DMS53 (cell line): ENCODE data around the gene CAMSAP3.

Source experiments
- DNase-seq: peaks from one replicate; lab custom pipeline; 2025; lab: John Stamatoyannopoulos, UW

CAMSAP3 gene

GRCh38 chr19:7611541-7612279 is 16.0 kb downstream of the CAMSAP3 start:
- no peak for DNase-seq

GRCh38 chr19:7612282-7613274 is 16.9 kb downstream of the CAMSAP3 start:
- DNase-seq, result no peak

DNA sequence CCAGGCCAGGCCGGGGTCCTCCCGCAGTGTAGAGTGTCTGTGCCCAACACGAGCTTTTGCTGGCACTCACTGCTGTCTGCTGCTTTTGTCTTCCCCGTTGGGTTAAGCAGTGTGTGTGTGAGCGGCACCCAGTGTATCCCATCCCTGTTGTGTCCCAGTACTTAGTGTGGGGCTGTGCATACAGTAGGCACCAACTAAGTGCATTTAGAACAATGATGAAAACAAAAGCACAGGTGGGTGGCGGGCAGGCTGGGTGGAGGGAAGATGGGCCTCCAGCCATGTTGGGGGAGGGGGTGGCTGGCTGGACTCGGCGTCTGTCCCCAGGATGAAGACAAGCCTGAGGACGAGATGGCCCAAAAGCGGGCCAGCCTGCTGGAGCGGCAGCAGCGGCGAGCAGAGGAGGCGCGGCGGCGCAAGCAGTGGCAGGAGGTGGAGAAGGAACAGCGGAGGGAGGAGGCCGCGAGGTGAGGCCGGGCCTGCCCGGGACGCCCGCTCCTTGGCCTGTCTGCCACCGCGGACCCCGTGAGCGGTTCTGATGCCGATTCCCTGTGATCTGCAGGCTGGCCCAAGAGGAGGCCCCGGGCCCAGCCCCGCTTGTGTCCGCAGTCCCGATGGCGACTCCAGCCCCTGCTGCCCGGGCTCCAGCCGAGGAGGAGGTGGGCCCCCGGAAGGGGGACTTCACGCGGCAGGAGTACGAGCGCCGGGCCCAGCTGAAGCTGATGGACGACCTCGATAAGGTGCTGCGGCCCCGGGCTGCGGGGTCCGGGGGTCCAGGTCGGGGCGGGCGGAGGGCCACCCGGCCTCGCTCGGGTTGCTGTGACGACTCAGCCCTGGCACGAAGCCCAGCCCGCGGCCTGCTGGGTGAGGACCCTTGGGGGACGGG is 19.4 kb downstream of the CAMSAP3 start:
- no peak for DNase-seq

DNA sequence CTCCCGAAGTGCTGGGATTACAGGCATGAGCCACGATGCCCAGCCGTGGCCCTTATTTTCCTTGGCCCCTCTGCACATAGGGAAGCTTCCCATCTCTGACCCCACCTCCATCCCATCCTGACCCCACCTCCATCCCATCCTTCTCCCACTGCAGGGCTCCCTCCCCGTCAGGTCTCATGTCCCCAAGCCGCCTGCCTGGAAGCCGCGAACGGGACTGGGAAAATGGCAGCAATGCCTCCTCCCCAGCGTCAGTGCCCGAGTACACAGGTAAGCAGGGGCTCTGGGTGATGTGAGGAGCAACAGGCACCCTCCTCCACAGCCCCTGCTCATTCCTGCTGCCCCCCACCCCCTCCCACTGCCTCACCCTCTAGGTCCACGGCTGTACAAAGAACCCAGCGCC is 21.5 kb downstream of the CAMSAP3 start:
- no peak for DNase-seq

DNA sequence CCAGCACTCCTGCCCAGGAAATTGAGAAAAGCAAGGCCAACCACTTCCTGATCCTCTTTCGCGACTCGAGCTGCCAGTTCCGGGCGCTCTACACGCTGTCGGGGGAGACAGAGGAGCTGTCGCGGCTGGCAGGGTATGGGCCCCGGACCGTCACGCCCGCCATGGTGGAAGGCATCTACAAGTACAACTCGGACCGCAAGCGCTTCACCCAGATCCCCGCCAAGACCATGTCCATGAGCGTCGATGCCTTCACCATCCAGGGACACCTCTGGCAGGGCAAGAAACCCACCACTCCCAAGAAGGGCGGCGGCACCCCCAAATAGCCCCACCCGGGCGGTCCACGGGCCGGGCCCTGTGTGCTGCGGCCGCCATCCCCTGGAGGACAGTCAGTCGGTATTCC is 22.1 kb downstream of the CAMSAP3 start:
- DNase-seq, result no peak

- peak; percentile 55 for DNase-seq
These were observed 22.7 kb downstream of the CAMSAP3 start for GRCh38 chr19:7618348-7618747.

- DNase-seq, result peak; percentile 78
These were observed 23.3 kb downstream of the CAMSAP3 start for GRCh38 chr19:7618771-7619510.

- DNase-seq, result peak; percentile 75
These were observed 24.2 kb downstream of the CAMSAP3 start for GRCh38 chr19:7619671-7620441.

- DNase-seq, result no peak
These were observed 25.1 kb downstream of the CAMSAP3 start for GRCh38 chr19:7620442-7621412.

- peak; percentile 32 for DNase-seq
These were observed 27.4 kb downstream of the CAMSAP3 start for GRCh38 chr19:7622933-7623685.

DNA sequence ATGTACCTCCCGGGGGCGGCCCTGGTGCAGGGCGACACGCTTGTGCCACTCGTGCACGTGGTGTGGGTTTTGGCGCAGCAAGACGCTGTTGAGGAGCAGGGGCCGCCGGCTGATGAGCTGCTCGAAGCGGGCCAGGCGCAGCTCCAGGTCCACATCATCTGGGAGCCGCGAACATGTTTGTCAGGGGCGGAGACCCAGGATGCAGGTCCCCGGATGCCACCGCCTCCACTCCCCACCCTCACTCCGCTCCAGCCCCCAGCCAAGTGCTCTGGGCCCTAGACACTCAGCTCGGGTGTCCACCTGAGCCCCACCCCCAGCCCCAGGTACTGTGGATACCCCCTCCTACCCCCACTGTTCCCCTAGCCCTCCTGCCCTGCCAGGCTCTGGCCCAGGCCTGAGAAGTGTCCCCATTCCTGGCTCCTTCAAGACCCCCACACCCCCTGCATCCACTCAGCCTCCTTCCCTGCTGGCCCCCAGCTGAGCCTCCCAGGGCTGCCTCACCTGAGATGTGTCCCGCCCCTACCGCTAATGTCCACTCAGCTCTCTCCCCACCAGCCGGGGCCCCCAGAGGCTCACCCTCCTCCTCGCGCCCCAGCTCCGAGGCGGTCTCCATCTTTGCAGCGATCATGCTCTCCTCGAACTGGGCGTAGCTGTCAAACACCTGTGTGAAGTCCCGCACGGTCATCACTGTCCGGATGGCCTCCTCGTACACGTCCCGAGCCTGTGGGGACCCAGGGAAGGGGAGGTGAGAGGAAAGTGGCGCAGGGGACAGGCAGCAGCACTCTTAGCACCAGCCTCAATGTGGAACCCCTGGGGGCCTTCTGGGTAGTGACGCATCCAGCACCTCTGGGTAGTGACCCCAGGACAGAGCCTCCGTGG is 28.3 kb downstream of the CAMSAP3 start:
- no peak for DNase-seq

DNA sequence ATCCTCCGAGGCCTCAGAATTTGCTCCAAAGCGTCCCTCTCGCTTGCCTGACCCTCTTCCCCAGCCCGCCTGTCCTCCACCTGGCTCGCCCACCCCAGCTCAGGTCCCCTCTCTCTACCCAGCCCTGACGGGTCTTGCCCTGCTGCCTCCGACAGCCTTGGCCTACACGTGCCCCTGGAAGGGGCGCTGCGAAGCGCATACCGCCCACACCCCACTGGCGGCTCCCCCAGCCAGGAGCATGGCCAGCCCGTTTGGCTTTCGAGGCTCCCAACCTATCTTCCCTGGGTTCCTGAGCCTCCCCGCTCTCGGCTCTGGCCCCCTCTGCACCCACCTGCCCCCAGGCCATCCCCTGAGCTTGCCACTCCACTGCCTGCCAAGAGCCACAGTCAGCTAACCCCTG is 29.1 kb downstream of the CAMSAP3 start:
- no peak for DNase-seq

DNA sequence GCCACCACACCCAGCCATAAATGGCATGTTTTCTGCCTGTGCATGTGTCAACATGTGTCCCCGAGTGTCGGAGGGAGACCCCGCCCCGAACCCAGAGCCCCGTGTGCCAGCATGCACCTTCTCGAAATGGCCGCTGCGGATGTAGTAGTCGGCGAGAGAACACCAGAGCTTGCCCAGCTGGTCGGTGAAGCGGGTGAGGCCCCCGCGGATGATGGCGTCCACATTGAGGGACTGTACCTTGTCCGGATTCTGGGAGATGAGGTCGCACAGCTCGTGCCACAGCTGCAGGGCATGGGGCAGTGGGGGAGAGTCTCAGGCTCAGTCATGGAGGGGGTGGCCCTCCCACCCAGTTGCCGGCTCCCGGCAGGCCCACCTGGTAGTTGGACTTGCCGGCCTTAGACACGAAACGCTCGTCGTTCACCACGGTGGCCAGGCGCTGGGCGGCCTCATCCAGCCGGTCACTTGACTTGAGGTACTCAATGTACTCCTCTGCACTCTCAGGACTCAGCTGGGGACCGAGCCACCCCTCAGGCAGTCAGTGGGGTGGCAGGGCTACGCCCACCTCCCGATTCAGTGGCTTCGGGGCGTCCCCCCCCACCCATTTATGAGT is 30.2 kb downstream of the CAMSAP3 start:
- DNase-seq, result no peak

DNA sequence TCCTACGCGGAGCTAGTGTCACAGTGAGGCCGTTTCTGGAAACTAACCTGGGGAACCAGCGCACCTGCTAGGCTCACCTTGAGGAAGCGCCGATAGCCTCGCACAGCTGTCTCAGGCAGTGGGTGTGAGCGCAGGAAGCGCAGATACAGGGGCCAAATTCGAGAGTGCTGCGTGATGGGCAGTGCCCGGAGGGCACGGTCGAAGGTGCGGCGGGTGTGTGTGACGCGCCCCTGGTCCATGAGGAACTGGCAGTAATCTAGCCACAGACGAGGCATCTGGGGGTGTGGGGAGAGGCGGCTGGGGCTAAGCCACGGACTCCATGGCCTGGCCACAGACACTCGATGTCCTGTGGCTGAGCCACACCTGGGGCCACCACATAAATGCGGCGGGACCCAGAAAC is 31.5 kb downstream of the CAMSAP3 start:
- no peak for DNase-seq

DNA sequence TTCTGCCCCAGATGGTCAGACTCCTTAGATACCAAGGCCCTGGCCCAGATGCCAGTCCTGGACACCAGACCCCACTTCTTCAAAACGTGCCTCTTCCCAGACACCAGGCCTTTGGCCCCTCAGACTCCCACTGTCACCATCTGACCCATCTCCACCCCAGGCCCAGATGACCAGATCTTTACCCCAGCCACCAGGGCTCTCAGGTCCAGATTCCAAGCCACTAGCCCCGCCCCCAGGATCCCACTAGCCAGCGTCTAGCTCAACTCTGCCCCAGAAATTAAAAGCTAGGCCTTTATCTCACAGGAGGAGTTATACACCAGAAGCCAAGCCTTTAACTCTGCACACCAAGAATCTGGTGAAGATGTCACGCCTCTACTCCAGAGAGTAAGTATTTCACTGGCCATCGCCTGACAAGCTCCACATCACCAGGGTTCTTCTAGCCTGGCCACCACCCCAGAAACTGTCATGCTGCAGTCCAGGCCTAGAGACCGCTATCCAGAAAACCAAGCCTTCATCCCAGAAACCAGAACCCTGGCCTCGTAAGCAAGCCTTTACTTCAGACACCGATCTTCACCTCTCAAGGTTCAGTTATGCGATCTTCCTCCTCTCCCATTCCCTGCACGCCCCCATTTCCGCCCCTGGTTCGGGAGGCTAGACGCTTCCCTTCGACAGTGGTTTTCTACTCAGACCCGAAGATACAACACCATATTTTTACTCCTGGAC is 33.1 kb downstream of the CAMSAP3 start:
- DNase-seq, result no peak

DNA sequence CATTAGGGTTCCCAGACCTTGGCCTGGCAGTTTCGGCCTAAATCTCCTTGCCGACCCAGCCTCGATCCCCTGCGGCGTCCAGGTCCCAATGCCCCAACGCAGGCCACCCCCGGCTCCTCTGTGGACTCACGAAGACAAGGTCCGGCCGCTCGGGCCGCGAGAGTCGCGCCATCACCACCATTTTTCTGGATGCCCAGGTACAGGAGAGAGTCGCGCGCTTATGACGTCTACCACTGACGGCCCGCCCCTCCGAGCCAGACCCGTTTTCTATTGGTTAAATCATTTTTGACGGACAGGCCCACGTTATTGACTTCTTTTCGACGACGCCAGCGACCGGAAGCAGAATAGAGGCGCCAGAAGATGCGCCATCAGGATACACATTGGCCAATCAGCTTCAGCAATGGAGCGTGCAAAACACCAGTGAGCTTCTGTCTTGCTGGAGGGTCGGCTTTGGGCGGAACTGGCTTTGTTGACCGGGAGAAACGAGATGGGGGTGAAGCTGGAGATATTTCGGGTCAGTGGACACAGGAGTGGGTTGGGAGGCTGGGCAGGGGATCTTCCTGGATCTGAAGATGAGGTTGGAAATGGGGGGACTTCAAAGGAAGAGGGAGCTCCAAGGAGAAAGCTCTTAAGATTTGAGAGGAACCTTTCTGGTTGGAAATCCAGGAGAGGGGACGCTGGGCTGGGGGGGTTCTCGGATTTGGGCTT is 33.8 kb downstream of the CAMSAP3 start, which contains the start of the genes PET100 and XAB2:
PET100 (plus strand) TSS at position 447 of the 708 bp plus-strand sequence; CDS start at position 488, 41 bp downstream.
XAB2 (minus strand) TSS at position 199 of the 708 bp plus-strand sequence; CDS start at position 181, 18 bp downstream.
- DNase-seq, result peak; percentile 97
